HG03045 (cell line): ENCODE data around the gene ALDH1L1.

Experiments used
- ATAC-seq: cut with Tn5 transposase; IDR thresholded peaks from one replicate; pipeline ENCODE4 v1.9.1; 2021; ENCODE audit warnings: mild to moderate bottlenecking, moderate library complexity; ENCODE audit not compliant: unreplicated experiment

Gene ALDH1L1

GRCh38 chr3:126058666-126059065 is 121.7 kb downstream of the ALDH1L1 start:
- ATAC-seq: no peak

GRCh38 chr3:126057936-126058335 is 122.5 kb downstream of the ALDH1L1 start:
- ATAC-seq: no peak

DNA sequence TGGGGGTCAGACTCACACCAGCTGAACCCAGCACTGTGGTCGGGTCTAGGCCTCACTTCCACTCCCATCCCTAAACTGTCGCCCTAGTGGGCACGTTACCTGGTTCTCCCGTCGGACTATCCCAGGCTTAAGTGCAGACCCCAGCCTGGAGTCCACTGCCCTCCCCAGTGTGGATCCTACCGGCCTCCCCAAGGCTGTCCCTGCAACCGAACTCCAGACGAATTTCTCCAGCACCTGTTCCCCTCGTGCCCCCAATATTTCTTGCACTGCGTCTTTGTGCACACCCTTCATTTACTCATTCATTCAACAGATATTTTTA is 122.9 kb downstream of the ALDH1L1 start:
- no peak for ATAC-seq

- no peak for ATAC-seq
Observed at GRCh38 chr3:126056681-126057500, 123.5 kb downstream of the ALDH1L1 start.

DNA sequence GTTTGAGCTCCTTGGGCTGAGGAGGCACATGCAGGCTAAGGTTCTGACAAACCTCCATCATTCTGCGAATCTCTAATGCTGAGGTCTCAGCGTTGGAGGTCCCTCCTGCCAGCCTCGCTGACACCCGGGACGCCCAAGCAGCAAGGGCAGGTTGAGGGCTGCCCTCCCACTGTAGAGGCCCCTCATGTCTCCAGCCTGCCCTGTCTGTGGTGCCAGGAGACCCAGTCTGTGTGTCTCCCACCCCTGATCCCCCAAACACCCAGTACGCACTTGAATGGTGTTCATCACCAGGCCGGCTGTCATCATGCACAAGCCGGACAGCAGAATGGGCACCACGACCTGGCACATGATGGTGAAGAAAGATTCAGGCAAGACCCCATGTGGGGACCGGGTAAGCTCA is 124.3 kb downstream of the ALDH1L1 start:
- no peak for ATAC-seq

DNA sequence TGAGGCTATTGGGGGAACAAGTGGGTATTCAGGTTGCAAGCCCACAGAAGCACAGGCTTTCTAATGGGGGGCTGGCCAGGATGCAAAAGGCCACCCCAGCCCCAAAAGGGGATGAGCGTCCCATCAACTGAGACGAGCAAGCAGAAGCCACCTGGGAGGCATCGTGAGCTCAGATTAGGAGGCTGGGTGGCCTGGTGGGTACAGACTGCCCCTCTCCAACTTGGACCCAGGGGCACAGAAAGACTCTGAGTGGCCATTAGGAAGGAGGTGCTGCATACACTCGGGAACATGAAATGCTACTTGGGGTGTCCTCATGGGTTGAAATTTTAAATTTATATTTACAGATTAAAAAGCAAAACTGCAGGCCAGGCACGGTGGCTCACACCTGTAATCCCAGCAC is 125.5 kb downstream of the ALDH1L1 start:
- no peak for ATAC-seq

DNA sequence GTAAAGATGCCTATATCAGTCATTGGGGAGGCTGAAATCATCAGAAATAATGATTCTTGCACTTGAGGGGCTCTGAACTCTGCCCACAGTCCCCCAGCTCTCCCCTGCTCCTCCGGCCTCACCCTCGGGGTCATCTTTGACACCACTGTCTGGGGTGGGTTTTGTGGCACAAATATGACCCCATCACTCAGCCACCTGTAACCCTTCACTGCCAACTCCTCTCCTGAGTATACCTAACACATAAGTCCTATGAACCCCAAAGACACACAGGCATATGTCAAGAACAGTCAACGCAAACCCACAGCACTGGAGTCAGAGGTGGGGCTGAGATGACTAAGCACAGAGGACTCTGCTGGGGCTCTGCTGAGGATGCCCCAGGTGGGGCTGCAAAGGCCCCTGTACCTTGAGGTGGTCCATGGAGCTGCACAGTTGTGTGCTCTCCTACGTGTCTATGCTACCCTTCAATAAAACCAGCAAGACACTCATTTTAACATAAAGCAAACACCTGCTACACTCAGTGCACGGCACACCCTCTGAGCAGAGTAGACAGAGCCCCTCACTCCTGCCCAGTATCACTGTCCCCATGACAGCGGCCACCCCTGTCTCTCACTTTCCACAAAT is 126.3 kb downstream of the ALDH1L1 start:
- ATAC-seq: no peak
